ENCODE measurements around the gene APBA3.

GRCh38 chr19:3771906-3772455 lies 10.5 kb upstream of the APBA3 start, which contains the start of gene RAX2:
- TF ChIP-seq CTCF (IDR thresholded peaks at IDR 0.05) (no peak), POLR2A (IDR thresholded peaks at IDR 0.05) (no peak)
